GM18507 (cell line): ENCODE results near the gene CDH4.

Experiments
- DNase-seq: peaks from one replicate; pipeline ENCODE4 v3.0.0; 2011; ENCODE audit warnings: low read depth; ENCODE audit not compliant: insufficient read length; ENCODE audit errors: extremely low spot score
- FAIRE-seq: peaks from 2 replicates; lab custom pipeline; 2011; peaks lifted over from hg19 to GRCh38; lab: Jason Lieb, UNC

Gene CDH4

DNA sequence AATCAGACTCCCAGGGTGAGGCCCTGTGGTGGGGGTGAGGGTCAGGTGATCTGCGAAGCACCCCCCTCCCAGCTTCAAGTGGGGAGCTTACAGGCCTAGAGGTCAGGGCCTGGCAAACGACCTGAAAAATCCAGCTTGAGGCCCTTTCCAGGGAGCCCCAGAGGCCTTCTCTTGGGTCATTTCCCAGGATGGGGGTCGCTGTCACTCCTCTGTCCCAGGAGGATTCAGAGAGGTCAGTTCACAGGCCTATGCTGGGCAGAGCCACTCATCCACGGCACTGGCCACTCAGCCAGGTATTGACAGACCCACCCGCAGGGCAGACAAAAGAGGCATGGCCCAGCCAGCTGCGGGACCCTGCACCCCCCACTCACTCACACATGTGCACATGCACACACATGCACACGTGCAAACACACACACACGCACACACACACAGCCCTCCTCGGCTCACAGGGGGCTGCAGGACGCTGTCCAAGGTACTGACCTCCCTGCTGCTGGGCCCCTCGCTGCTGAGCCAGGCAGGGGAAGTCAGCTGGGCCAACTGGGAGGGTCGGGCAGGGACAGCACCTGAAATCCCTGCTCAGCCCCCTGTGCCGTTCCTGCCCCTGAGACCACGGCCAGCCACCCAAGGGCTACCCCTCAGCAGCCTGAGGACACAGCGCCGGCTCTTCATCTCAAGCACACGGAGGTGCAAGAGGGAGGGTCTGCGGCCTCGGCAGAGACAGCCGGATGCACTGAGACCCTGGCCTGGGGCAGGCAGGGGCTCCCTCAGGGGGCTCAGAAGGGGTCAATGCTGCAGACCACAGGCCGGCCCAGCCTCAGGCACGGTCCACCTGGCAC is 699.9 kb downstream of the CDH4 start:
- DNase-seq: no peak
- FAIRE-seq: no peak

DNA sequence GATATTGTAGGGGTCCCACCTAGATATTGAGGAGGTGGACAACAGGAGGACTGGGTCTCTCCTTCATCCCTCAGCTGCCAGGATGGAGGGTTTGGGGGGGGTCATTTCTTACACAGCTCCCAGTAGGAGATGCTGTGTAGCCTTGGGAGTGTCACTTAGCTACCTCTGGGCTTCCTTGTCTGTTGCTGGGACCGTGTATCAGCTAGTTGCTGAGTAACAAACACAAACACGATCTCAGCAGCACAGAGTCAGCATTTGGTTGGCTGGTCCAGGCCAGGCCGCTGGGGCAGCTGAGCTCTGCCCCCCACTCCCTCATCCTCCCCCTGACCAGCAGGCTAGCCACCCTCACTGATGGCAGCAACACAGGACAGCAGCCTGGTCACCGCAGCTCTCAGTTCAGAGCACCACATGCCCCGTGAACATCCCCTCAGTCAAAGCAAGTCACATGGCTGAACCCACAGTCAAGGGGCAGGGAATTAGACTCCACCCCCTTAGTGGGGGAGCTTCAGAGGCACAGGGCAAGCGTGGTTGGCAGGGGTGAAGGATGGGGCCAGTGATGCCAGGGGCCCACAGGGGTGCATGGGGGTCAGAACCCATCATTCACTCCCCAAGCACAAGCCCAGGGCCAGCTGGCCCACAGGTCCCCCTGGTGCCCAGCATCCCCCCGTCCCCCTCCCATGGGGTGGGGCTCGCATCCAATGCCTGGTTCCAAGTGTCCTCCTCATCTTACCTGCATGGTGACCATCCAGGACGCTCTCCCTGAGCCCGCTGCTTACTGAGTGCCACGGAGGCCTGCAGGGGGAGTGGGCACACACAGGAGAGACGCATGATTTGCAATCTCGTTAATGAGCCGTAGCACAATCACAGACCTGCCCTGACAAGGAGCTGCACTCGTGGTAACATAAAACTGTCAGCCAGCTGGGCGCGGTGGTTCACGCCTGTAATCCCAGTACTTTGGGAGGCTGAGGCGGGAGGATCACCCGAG is 701.3 kb downstream of the CDH4 start:
- FAIRE-seq (no peak), DNase-seq (no peak)

DNA sequence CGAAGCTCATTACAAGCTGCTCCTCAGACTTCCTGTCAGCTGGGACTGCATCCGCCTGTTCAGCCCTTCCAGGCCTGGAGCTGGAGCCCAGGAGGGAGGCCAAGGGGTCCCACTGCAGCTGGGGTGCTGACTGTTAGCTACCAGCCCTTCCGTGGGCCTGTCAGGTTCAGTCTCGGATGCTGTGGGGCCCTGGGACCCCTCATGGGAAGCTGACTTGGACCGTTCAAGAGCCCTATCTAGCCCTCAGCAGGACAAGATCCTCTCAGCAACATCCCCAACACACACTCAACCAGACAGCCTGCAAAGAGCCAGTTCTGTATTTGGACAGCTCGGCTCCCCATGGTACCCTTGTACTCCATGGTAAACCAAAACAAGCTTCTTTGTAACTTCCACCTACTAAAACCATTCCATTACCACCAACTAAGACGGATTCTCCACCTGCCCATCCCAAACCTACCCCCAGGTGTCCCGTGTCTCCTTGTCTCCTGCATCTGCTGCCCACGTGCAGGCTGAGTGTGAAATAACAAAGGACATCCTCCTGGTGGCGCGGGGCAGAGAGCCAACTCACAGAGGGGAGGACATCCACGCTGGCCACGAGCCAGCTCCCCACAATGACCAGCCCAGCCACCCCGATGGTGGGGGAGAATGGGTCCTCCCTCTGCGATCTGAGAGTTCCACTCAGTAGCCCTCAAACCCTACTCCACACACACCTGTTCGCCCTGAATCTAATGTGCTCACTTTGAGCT is 702.4 kb downstream of the CDH4 start:
- DNase-seq: no peak
- no peak for FAIRE-seq

DNA sequence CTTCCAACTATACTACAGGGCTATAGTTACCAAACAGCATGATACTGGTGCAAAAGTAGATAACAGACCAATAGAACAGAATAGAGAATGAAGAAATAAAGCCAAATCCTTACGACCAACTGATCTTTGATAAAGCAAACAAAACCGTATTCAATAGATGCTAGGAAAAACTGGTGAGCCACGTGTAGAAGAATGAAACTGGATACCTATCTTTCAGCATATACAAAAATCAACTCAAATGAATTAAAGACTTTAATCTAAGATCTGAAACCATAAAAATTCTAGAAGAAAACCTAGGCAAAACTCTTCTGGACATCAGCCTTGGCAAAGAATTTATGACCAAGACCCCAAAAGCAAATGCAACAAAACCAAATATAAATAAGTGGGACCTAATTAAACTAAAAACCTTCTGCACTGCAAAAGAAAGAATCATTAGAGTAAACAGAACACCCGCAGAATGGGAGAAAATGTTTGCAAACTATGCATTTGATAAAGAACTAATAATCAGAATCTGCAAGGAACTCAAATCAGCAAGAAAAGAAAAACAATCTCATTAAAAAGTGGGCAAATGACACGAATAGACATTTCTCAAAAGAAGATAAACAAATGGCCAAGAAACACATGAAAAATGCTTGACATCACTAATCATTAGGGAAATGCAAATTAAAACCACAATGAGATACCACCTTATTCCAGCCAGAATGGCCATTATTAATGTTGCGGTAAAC is 703.8 kb downstream of the CDH4 start:
- FAIRE-seq (no peak), DNase-seq (no peak)

DNA sequence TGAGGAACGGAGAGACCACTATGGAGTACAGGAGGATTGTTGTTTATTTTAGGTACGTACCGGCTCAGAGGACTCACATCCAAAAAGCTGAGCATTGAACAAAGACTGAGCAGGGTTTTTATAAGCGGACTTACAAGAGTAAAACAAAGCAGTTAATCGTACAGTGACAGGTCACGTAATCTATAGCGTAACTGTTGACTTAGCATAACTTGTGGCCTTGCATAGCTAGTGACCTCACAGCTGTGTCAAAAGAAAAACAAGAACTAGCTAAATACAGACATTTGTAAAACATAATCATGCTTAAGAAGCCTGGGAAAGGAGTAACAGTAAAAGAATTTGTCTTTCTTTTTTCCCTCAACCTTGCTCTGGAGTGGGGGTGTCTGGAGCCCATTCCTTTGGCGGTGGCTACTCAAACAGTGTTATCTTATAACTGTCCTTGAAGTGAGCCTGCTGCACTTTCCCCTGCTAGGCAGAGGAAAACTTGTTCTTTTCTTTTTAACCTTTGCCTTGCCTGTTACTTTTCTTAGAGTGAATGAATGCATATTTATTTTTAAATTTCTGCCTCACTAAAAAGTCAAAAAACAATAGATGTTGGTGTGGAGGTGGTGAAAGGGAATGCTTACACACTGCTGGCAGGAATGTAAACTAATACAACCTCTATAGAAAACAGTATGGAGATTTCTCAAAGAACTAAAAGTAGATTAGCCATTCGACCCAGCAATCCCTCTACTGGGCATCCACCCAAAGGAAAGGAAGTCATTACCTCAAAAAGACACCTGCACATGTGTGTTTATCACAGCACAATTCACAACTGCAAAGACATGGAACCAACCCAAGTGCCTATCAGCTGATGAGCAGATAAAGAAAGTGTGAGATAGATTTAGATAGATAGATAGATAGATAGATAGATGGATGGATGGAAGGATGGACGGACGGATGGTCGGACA is 704.6 kb downstream of the CDH4 start:
- DNase-seq: no peak
- FAIRE-seq: no peak

DNA sequence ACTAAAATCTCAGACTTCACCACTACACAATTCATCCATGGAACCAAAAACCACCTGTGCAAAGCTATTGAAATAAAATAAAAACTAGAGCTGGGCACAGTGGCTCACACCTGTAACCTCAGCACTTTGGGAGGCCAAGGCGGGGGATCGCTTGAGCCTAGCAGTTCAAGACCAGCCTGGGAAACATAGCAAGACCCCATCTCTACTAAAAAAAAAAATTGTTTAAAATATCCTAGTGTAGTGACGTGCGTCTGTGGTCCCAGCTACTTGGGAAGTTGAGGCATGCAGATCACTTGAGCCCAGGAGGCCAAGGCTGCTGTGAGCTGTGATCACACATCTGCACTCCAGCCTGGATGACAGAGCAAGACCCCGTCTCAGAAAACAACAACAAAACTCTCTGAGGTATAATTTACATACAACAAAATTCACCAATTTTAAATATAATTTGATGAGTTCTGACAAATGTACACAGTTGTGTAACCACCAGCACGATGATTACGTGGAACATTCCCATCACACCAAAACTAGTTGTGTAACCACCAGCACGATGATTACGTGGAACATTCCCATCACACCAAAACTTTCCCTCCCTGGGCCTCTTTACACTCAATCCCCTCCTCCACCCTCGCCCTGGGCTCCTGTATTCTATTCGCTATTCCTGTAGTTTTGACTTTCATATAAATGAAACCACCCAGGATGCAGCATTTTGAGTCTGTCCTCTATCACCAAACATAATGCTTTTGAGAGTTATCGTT is 706.1 kb downstream of the CDH4 start:
- FAIRE-seq (no peak), DNase-seq (no peak)

DNA sequence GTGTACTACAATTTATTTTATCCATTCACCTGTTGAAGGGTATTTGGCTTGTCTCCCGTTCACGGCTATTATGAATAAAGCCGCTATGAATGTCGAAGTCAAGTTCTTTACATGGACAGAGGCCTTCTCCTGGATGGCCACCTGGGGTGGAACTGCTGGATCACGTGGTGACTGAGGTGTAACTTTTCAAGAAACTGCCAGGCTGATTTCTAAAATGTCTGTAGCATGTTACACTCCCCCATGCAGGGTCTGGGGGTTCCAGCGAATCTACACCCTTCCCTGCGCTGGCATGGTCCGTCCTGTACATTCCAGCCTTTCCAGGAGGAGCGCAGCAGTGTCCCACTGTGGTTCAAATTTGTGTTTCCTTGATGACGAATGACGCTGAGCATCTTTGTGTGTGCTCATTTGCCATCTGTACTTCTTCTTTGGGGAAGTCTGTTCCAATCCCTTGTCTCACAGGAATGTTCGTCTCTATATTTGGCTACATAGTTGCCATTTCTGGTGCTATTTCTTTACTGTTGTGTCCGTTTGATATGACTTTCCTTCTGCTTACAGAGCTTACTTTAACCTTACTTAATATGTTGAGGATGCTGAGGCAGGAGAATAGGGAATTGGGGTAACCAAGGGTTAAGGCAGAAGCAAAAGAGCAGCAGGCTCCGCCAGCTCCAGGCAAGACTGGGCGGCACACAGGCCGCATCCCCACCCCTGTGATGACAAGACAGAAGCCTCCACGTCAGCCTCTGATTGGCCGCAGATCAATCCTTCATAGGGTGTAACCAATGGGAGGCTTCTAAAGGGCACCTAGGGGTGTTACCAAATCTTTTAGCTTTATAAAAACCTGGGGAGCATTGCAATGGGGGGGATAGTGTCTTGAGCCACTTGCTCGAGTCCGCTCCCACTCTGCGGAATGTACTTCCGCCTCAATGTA is 707.0 kb downstream of the CDH4 start:
- no peak for DNase-seq
- FAIRE-seq: no peak

DNA sequence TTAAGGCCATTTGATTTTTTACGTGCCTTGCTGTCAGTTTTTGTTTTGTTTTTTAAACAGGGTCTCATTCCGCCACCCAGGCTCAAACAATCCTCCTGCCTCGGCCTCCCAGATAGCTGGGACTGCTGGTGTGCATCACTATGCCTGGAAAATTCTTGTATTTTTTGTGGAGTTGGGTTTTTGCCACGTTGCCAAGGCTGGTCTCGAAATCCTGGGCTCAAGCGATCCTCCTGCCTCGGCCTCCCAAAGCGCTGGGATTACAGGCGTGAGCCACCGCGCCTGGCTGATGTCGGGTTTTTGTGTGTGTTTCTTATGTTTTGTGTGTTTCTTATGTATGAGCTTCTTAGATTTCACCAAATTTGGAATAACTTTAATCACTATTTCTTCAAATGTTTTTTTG is 708.8 kb downstream of the CDH4 start:
- DNase-seq (no peak), FAIRE-seq (no peak)

DNA sequence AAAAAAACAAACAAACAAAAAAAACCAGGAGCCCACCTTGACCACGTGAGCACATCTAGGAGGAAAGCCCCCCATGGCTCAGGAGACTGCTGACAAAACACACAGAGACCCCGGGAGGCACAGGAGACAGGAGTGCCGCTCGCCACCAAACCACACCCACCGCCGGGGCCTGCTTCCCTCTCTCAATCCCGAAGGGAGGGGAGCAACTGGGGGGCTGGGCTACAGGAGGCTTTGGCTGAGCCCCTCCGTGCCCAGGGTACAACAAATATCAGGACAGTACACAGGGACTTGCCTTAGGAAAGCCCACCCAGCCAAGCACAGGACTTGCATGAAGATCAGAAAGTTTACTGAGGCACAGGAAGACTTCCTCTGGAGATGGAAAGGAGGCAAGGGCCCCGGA is 711.1 kb downstream of the CDH4 start:
- no peak for DNase-seq
- no peak for FAIRE-seq

DNA sequence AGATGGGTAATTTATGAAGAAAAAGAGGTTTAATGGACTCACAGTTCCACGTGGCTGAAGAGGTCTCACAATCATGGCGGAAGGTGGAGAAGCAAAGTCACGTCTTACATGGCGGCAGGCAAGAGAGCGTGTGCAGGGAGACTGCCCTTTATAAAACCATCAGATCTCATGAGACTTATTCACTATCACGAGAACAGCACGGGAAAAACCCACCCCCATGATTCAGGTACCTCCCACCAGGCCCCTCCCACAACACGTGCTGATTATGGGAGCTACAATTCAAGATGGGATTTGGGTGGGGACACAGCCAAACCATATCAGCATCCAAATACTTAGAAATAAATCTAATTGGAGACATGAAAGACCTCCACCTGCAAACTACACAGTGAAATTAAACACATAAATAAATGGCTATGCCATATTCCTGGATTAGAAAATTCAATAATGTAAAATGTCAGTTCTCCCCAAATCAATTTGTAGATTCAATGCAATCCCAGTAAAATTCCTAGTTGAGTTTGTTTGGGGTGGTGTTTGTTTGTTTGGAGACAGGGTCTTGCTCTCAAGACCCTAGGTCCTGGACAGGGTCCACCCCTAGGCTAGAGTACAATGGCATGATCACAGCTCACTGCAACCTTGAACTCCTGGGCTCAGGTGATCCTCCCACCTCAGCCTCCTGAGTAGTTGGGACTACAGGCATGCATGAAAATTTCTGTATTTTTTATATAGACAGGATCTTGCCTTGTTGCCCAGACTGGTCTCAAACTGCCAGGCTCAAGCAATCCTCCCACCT is 712.0 kb downstream of the CDH4 start:
- FAIRE-seq (no peak), DNase-seq (no peak)

DNA sequence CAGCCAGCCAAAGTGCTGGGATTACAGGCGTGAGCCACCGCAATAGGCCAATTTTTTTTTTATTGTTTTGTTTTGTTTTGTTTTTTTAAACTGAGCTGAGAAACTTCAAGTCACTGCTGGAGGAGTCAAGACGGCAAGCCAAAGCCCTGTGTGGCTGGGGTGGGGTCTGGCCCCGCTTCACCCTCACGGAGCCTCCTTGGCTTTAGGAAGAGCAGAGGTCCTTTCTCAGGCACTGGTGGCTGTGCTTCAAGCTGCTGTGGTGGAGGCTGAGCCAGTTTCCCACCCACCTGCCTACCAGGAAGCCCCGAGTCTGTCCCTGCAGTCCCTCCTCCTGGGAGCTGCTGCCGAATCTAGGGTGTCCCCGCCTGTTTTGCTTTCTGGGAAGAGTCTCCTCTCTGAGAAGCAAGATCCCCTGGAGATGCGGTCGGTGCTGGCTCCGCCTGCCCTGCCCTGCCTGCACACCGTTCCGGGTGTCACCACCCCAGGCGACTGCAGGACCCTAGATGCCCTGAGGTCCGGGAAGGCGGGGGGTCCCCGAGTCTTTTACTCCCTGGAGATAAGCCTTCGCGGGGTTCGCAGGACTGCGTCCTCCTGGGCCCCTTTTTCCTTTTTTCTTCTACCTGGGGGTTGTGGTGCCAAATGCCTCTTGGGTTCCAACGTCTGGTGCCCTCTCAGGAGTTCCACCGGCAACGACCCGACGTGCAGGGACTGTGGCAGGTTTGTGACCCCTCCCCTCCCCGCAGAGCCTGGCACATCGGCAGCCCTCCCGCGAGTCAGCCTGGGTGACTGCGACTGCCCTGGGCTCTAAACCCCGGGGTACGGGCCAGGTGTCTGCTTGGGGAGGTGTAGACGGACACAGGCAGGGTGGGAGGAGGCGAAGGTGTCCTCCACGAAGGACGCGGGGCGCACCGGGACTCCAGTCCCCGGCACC is 712.9 kb downstream of the CDH4 start:
- FAIRE-seq (no peak), DNase-seq (no peak)

DNA sequence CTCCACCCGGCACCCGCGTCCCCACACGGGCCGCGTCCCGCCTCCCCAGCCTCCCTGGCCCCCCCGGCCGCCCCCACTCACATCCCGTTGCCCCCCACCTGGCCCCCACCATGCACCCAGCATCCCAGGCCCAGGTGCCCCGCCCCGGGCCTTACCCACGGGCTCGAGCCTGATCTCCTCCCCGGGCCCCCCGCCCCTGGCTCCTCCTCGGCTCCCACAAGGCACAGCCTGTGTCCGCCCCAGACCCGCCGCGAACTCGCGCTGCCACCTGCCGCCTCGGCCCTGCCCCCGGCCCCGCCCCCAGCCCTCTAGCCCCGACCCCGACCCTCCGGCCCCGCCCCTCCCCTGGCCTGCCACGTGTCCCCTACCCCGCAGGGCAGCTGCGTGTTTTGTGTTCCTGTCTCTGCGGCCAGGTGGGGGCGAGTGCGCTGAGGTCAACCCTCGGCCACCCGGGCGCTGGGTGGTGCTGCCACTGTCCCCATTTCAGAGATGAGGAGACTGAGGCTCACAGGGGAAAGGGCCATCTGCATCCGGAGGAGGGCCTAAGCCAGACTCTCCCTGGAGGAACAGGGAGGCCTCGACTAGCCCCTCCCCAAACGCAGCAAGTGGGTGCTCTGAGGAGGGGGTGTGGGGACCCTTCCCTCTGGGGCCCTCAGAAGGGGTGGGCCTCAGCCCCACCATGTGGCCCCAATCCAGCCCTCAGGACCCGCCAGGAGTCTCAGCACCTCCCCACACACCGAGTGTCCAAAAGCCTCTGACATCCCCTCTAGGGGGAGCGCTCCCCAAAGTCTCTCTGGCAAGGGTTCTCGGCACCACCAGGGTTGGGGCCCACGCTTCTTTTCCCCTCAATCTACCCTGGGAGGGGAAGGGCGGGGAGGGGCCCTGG is 713.8 kb downstream of the CDH4 start:
- no peak for DNase-seq
- FAIRE-seq: no peak

DNA sequence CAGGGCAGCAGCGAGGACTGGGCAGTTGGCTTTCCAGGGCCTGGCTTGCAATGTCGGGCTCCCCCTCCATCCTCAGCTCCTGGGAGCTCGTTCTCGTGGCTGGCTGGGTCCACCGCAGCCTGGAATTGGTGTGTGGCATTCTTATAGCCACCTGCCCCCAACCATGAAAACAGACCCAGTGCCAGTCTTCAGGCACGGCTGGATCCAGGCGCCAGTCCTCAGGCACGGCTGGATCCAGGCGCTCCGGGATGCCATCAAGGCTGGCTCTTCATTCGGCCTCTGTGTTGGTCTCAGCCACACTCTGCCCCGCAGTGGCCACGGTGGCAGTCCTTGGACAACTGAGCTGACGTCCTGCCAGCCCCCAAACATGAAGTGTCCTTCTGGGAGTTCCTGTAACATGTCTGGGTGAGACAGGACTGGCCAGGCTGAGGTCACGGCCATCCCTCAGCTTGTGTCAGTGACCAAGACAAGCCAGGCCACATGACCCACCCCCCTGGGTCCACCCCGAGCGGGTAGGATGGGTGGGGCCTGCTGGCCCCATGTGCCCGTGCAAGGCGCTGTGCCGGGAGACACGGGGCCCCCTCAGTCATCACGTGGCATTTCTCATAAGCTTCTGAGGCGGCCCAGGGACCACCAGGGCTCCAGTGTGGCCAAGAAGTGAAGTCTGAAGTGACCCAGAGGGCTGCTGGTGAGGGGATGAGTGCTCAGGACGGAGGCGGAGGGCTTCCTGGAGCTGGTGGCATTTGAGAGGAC is 714.6 kb downstream of the CDH4 start:
- FAIRE-seq: no peak
- DNase-seq: no peak
